Right atrium auricular region (tissue), 2 donors: Measurements from ENCODE around the gene HES5. TPM values are rescaled to one million over a fixed set of nuclear protein-coding genes. Genes with fewer than 3 reads are reported as not detected.

Source experiments
- DNase-seq: peaks from one replicate; pipeline ENCODE4 v3.0.0-alpha.2; 2019; ENCODE audit warnings: low spot score
- H3K27ac ChIP-seq, 2 donors: fragments of 200-600 bp; sonication (generic); 1 replicate in 1 of 2; 2 replicates in 1 of 2; pipeline ENCODE4 v1.5.1; 2016 to 2019
- H3K27me3 ChIP-seq, 2 donors: fragments of 200-600 bp; sonication (generic); one replicate each; pipeline versions ENCODE4 v1.5.1 to v1.6.0; 2017 to 2019
- H3K36me3 ChIP-seq: fragments of 200-600 bp; sonication (generic); one replicate; pipeline ENCODE4 v1.5.1; 2016
- H3K4me1 ChIP-seq, 2 donors: fragments of 200-600 bp; sonication (generic); one replicate each; pipeline versions ENCODE4 v1.5.1 to v1.6.0; 2017 to 2019
- H3K4me3 ChIP-seq, 2 donors: fragments of 200-600 bp; sonication (generic); 1 replicate in 1 of 2; 2 replicates in 1 of 2; pipeline ENCODE4 v1.5.1; 2017 to 2019; ENCODE audit warnings: mild to moderate bottlenecking in 1 of 2, moderate library complexity in 1 of 2
- H3K9me3 ChIP-seq, 2 donors: fragments of 200-600 bp; sonication (generic); one replicate each; pipeline ENCODE4 v1.5.1; 2019
- CTCF ChIP-seq, 2 donors: fragments of 200-600 bp; sonication (generic); IDR thresholded peaks; one replicate each; pipeline ENCODE4 v1.5.1; 2019; ENCODE audit warnings: antibody characterized with exemption in 2 of 2
- total RNA-seq, 2 donors: library from RNA; depleted of rRNA; stranded (reverse); fragments of >200 nt; gene quantifications; one replicate each; pipeline ENCODE4 v1.1.0, GENCODE V29; 2016

Gene HES5
- total RNA-seq, 2 donors from 2014 or later = not detected

- Histone ChIP-seq H3K36me3 (no peaks in the 10 kb centered on the region), H3K4me1 (peaks cover 0 to 7% of the 10 kb centered on the region in 2 donors), H3K27ac (no peak overlapping the region), H3K9me3 (no peaks in the 10 kb centered on the region), H3K27me3 (no peaks in the 10 kb centered on the region), H3K4me3 (no peak overlapping the region)
- no peak for DNase-seq
- no peak for TF ChIP-seq CTCF (IDR thresholded peaks at IDR 0.05)
Observed at GRCh38 chr1:2479618-2480017, 50.4 kb downstream of the HES5 start.

- TF ChIP-seq CTCF (IDR thresholded peaks at IDR 0.05) = no peak
- Histone ChIP-seq H3K27me3 (no peaks in the 10 kb centered on the region), H3K36me3 (no peaks in the 10 kb centered on the region), H3K4me1 (peaks cover 0 to 10% of the 10 kb centered on the region in 2 donors), H3K4me3 (no peak overlapping the region), H3K27ac (no peak overlapping the region), H3K9me3 (no peaks in the 10 kb centered on the region)
- DNase-seq = no peak
Observed at GRCh38 chr1:2479186-2479585, 50.9 kb downstream of the HES5 start.

Other genes with a start within 250 kb of the HES5 start
- gene MORN1, start 138.7 kb downstream of the HES5 start, total RNA-seq = 1 to 10 TPM; 2.2 to 3.8 TPM
- gene RER1, start 138.4 kb downstream of the HES5 start, total RNA-seq = 10 to 100 TPM; 38.8 to 47.2 TPM
- 10 to 100 TPM; 16.2 to 17.4 TPM for gene PEX10, start 117.7 kb downstream of the HES5 start, total RNA-seq
- under 1 TPM in 1 of 2 donors, not detected in 1; 0.12 TPM for gene PLCH2, start 54.0 kb downstream of the HES5 start, total RNA-seq
- gene PANK4, start 3.7 kb downstream of the HES5 start, total RNA-seq = 10 to 100 TPM; 27.0 to 41.5 TPM
- gene TNFRSF14, start 26.1 kb upstream of the HES5 start, total RNA-seq = 10 to 100 TPM in 1 of 2 donors, 1 to 10 TPM in 1; 9.2 to 14.5 TPM
- gene PRXL2B, start 56.5 kb upstream of the HES5 start, total RNA-seq = 1 to 10 TPM; 6.4 to 6.8 TPM
- not detected for gene MMEL1, start 102.8 kb upstream of the HES5 start, total RNA-seq